Smooth muscle cell (in vitro differentiated cells): ENCODE data around the gene EVC. TPM values are rescaled to one million over a fixed set of nuclear protein-coding genes. Genes with fewer than 3 reads are reported as not detected.

Experiments used
- DNase-seq: peaks from one replicate; lab custom pipeline; 2025; ENCODE audit not compliant: unreplicated experiment; lab: John Stamatoyannopoulos, UW
- H2AFZ ChIP-seq: fragments of 200-600 bp; sonication (generic); 2 replicates; pipeline ENCODE4 v1.6.0; 2016; ENCODE audit warnings: antibody characterized with exemption, low read depth, mild to moderate bottlenecking
- H3F3A ChIP-seq: fragments of 200-600 bp; sonication (generic); 2 replicates; pipeline ENCODE4 v1.6.0; 2017; ENCODE audit warnings: antibody characterized with exemption, low read depth
- H3K27ac ChIP-seq: fragments of 200-600 bp; sonication (generic); 2 replicates; pipeline ENCODE4 v1.5.1; 2016; ENCODE audit warnings: low read depth, mild to moderate bottlenecking
- H3K27me3 ChIP-seq: fragments of 200-600 bp; sonication (generic); 2 replicates; pipeline ENCODE4 v1.6.1; 2016; ENCODE audit warnings: low read depth, mild to moderate bottlenecking
- H3K36me3 ChIP-seq: fragments of 200-600 bp; sonication (generic); 2 replicates; pipeline ENCODE4 v1.5.1; 2016; ENCODE audit warnings: low read depth
- H3K4me1 ChIP-seq: fragments of 200-600 bp; sonication (generic); 2 replicates; pipeline ENCODE4 v1.5.1; 2016; ENCODE audit warnings: low read depth
- H3K4me2 ChIP-seq: fragments of 200-600 bp; sonication (generic); 2 replicates; pipeline ENCODE4 v1.6.0; 2016; ENCODE audit warnings: mild to moderate bottlenecking
- H3K4me3 ChIP-seq: fragments of 200-600 bp; sonication (generic); 2 replicates; pipeline ENCODE4 v1.5.1; 2016; ENCODE audit warnings: mild to moderate bottlenecking
- H3K79me2 ChIP-seq: fragments of 200-600 bp; sonication (generic); 2 replicates; pipeline ENCODE4 v1.6.0; 2016; ENCODE audit warnings: low read depth, mild to moderate bottlenecking
- H3K9ac ChIP-seq: fragments of 200-600 bp; sonication (generic); 2 replicates; pipeline ENCODE4 v1.6.0; 2016; ENCODE audit warnings: low read depth
- H3K9me3 ChIP-seq: fragments of 200-600 bp; sonication (generic); replicated peaks from 2 replicates; pipeline ENCODE4 v1.5.1; 2016; ENCODE audit warnings: low read depth
- H4K20me1 ChIP-seq: fragments of 200-600 bp; sonication (generic); 2 replicates; pipeline ENCODE4 v1.6.0; 2016; ENCODE audit warnings: low read depth
- WGBS: methylation state at CpG from one replicate; pipeline ENCODE4 v1.1.7; 2016; ENCODE audit warnings: low lambda C conversion rate; 5-methylcytosine and 5-hydroxymethylcytosine counted together
- polyA plus RNA-seq: library from polyadenylated mRNA; unstranded; fragments of >200 nt; fragmentation: Nextera tagmentation; extraction: Ambion mirVana; gene quantifications from 2 replicates; pipeline ENCODE4 v1.2.1, GENCODE V29; 2016
- total RNA-seq: library from RNA; depleted of rRNA; stranded (reverse); fragments of >200 nt; gene quantifications from 2 replicates; pipeline ENCODE4 v1.2.3, GENCODE V29; 2014
- TF ChIP-seq, protein P1 (sequence below): fragments of 200-600 bp; sonication (generic); IDR thresholded peaks from 2 replicates; pipeline ENCODE4 v1.5.1; 2017; ENCODE audit warnings: borderline replicate concordance, mild to moderate bottlenecking, antibody characterized with exemption; ENCODE audit not compliant: insufficient read depth, poor library complexity, severe bottlenecking

Gene EVC
- total and polyA plus RNA-seq, 2 experiments from 2014 or later = 7.5 to 15.5 TPM

DNA sequence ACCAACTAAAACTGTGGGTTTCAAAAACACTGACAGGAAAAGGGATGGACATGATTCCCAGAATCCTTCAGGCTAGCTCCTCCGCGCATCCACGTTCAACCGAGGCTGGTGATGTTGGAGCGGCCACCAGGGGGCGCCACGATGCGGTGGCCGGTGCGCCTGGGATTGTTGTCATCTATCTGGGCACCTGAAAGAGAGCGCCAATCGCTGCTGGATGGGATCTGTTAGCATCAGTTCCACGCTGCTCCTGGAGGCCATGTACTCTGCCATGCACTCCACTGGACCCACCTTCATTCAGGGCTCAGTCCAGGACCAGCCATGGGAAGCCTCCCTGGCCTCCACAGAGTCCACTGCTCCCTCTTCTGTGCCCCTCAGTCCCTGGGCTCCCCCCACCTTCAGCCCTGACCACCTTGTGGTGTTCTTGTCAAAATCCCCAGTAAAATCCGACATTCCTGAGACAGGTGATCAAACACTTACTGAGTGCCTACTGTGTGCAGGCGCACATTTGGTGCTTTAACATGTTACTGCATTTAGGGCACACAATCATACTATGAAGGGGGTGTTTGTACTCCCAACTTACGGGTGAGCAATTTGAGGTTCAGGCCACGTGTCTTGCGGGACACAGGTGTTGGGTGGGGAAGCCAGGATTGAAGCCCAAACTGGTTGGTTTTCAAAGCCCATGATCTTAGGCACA is 110.8 kb downstream of the EVC start:
- TF ChIP-seq, protein P1, sequence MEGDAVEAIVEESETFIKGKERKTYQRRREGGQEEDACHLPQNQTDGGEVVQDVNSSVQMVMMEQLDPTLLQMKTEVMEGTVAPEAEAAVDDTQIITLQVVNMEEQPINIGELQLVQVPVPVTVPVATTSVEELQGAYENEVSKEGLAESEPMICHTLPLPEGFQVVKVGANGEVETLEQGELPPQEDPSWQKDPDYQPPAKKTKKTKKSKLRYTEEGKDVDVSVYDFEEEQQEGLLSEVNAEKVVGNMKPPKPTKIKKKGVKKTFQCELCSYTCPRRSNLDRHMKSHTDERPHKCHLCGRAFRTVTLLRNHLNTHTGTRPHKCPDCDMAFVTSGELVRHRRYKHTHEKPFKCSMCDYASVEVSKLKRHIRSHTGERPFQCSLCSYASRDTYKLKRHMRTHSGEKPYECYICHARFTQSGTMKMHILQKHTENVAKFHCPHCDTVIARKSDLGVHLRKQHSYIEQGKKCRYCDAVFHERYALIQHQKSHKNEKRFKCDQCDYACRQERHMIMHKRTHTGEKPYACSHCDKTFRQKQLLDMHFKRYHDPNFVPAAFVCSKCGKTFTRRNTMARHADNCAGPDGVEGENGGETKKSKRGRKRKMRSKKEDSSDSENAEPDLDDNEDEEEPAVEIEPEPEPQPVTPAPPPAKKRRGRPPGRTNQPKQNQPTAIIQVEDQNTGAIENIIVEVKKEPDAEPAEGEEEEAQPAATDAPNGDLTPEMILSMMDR = peak; percentile 70
- Histone ChIP-seq H3K4me3 (no peak overlapping the region), H3K9ac (no peak overlapping the region), H3K27me3 (no peaks in the 10 kb centered on the region), H3K27ac (no peak overlapping the region), H3K4me2 (no peak overlapping the region), H3K36me3 (peaks cover 5% of the 10 kb centered on the region), H3K4me1 (no peaks in the 10 kb centered on the region), H3F3A (no peaks in the 10 kb centered on the region), H3K9me3 (no peaks in the 10 kb centered on the region), H3K79me2 (no peaks in the 10 kb centered on the region), H4K20me1 (peaks cover 59% of the 10 kb centered on the region), H2AFZ (no peak overlapping the region)
- 59% methylated on average over 18 of the region's 18 CpGs for WGBS
- no peak for DNase-seq

DNA sequence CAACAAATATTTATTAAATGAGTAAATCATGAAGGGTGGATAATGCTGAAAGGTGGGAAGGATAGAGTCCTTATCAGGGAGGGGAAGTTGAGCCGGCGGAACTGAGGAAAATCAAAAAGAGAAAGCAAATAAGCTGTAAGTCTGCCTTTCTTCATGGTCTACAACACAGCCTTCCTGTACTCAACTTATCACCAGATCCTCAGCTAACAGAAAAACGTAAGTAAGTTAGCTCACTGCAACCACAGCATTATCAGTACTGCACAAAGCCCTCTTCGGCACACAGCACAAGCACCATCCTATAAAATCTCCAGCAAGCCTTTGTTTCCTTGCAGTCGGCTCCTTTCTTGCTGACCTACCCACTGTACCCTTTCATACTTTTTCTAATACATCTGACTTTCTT is 111.6 kb downstream of the EVC start:
- DNase-seq = no peak
- peaks cover 51% of the 10 kb centered on the region for H4K20me1 ChIP-seq
- no peaks in the 10 kb centered on the region for H3K4me1 ChIP-seq
- no peaks in the 10 kb centered on the region for H3K9me3 ChIP-seq
- peaks cover 5% of the 10 kb centered on the region for H3K36me3 ChIP-seq
- WGBS = 67% methylated on average over 5 of the region's 5 CpGs
- H3K9ac ChIP-seq = no peak overlapping the region
- TF ChIP-seq, protein P1 = no peak
- H2AFZ ChIP-seq = no peak overlapping the region
- no peak overlapping the region for H3K4me3 ChIP-seq
- H3K79me2 ChIP-seq = no peaks in the 10 kb centered on the region
- H3K27me3 ChIP-seq = no peaks in the 10 kb centered on the region
- no peak overlapping the region for H3K27ac ChIP-seq
- no peaks in the 10 kb centered on the region for H3F3A ChIP-seq
- H3K4me2 ChIP-seq = no peak overlapping the region

DNA sequence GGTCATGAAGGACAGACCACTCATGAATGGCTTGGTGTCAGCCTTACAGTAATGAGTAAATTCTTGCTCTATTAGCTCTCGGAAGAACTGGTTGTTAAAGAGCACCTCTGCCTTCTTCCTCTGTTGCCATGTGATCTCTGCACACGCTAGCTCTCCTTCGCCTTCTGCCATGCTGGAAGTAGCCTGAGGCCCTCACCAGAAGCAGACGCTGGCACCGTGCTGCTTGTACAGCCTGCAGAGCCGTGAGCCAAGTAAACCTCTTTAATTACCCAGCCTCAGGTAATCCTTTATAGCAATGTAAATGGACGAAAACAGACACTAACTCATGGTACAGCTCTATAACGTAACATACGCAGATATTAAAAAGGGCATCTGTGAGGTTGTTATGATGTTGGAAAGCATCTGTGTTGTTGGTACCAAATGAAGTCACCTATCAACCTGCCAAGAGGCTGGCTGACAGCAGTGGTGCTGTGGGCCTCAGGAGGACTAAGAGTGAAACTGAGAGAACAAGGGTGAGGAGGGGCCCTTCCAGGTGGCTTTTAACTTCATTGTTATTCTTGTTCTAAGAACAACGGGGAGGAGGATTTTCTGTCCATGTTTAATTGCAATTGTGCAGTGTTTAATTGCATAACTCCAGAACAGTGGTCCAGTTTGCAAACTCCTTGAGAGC is 112.7 kb downstream of the EVC start:
- no peak overlapping the region for H3K4me3 ChIP-seq
- H3K79me2 ChIP-seq = no peaks in the 10 kb centered on the region
- H3K36me3 ChIP-seq = peaks cover 5% of the 10 kb centered on the region
- no peak overlapping the region for H2AFZ ChIP-seq
- DNase-seq = no peak
- H3K27ac ChIP-seq = no peak overlapping the region
- WGBS = 93% methylated on average over 10 of the region's 10 CpGs
- TF ChIP-seq, protein P1 = no peak
- no peak overlapping the region for H3K4me2 ChIP-seq
- no peaks in the 10 kb centered on the region for H3F3A ChIP-seq
- no peaks in the 10 kb centered on the region for H3K27me3 ChIP-seq
- H3K9ac ChIP-seq = no peak overlapping the region
- H4K20me1 ChIP-seq = peaks cover 41% of the 10 kb centered on the region
- H3K4me1 ChIP-seq = no peaks in the 10 kb centered on the region
- no peaks in the 10 kb centered on the region for H3K9me3 ChIP-seq
